Stimulated activated CD4-positive, alpha-beta T cell treated with anti-CD3 and anti-CD28 coated beads, Interleukin-1b, Interleukin-23, amount 100 ng/mL, for 4 hours (primary cell): Measurements from ENCODE around the gene TNNC1.

ENCODE experiments used
- DNase-seq, 2 donors: peaks; one replicate each; pipeline ENCODE4 v3.0.0-alpha.2; 2020; ENCODE audit warnings: low read depth in 2 of 2

The TNNC1 gene

GRCh38 chr3:52458770-52459545 lies 5.1 kb upstream of the TNNC1 start:
- no peak for DNase-seq

- no peak for DNase-seq
These were observed 4.4 kb upstream of the TNNC1 start for GRCh38 chr3:52458031-52458760.

- DNase-seq = no peak
These were observed 3.0 kb upstream of the TNNC1 start for GRCh38 chr3:52456800-52457183.

GRCh38 chr3:52456169-52456799 lies 2.4 kb upstream of the TNNC1 start:
- no peak for DNase-seq

- peak; percentile 99 for DNase-seq
These were observed 1.7 kb upstream of the TNNC1 start, which contains the start of gene NISCH for GRCh38 chr3:52455283-52456168. Gene NISCH, plus strand, starts transcription at chr3:52455604. Its CDS starts 38 bp downstream, at chr3:52455642.

- peak in 1 of 2 donors; percentile 13 for DNase-seq
These were observed 1.1 kb upstream of the TNNC1 start for GRCh38 chr3:52454938-52455282.

GRCh38 chr3:52454250-52454937 lies 553 bp upstream of the TNNC1 start:
- DNase-seq = peak in 1 of 2 donors; percentile 13

GRCh38 chr3:52452570-52453221 lies 1.1 kb downstream of the TNNC1 start:
- DNase-seq = no peak

- no peak for DNase-seq
These were observed 1.7 kb downstream of the TNNC1 start for GRCh38 chr3:52452126-52452525.

- no peak for DNase-seq
These were observed 2.4 kb downstream of the TNNC1 start for GRCh38 chr3:52451237-52452083.

- no peak for DNase-seq
These were observed 3.2 kb downstream of the TNNC1 start for GRCh38 chr3:52450489-52451236.

- DNase-seq = no peak
These were observed 6.1 kb downstream of the TNNC1 start for GRCh38 chr3:52447512-52448355.

GRCh38 chr3:52446631-52447511 lies 7.0 kb downstream of the TNNC1 start:
- peak; percentile 57 to 67 for DNase-seq

- DNase-seq = no peak
These were observed 7.8 kb downstream of the TNNC1 start for GRCh38 chr3:52446042-52446441.

GRCh38 chr3:52444860-52445793 lies 8.7 kb downstream of the TNNC1 start, which contains the start of gene SEMA3G:
Gene SEMA3G, minus strand, starts transcription at chr3:52445103. Its CDS starts 76 bp downstream, at chr3:52445027.
- peak; percentile 36 to 63 for DNase-seq
